ENCODE results near the gene PACRG.
A peak's percentile ranks its signal among the peaks of the same experiment; 100 is the strongest.
"Not testable (repeated sequence)": the region's sequence is repeated elsewhere in the genome, so short reads cannot be mapped to it uniquely, and the experiment has no call there.

Gene PACRG

GRCh38 chr6:162957062-162957461, 229.3 kb downstream of the PACRG start:
- no peak for DNase-seq

DNA sequence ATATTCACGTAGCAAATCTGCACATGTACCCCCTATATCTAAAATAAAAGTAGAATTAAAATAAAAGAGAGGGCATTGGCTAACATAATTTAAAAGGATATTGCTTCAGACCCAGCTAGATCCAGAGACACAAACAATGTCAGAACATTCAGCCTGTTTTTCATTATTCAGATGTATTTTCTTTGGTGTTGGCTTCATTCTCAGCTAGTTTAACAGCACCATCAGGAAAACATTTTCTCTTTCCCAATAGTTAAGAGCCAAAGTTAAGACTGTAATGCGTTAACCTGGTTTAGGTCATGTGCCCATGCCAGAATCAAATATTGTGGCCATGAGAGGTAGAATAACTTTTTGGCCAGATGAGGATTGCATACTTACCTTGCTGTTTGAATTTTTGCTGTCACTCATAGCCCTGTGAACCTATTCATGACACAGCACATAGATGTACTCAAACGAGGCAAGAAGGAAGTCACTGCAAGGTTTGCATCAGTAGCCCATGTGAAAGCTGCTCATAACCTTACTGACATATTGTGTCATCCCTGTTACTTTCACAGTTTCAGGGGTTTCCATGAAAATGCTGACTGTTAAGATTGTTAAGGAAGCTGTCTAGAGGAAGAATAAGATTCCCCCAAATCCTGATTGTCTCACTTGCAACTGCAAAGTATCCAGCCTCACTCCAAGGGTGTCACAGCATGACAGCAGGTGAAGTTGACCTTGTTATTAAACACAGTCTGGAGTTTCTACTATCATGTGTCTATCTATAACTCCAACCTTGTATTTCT, 233.1 kb downstream of the PACRG start:
- DNase-seq = no peak

GRCh38 chr6:162962093-162962492, 234.3 kb downstream of the PACRG start:
- DNase-seq = no peak

DNA sequence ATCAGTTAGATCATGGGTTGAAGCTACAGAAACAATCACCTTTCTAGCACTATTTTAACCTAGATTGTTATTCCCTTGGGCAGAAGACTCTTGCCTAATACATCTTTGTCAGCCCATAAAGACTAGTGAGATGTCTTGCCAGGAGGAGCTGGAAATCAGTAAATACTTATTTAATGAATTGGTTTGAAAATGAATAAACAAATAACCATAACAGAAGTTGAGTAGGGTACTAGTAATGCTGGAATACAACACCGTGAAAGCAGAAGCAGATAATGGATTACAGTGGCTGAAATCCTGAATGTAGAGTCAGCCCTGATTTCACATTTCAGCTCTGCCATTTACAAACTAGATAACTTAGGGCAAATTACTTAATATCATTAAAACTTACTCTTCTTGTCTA, 236.1 kb downstream of the PACRG start:
- DNase-seq = no peak

DNA sequence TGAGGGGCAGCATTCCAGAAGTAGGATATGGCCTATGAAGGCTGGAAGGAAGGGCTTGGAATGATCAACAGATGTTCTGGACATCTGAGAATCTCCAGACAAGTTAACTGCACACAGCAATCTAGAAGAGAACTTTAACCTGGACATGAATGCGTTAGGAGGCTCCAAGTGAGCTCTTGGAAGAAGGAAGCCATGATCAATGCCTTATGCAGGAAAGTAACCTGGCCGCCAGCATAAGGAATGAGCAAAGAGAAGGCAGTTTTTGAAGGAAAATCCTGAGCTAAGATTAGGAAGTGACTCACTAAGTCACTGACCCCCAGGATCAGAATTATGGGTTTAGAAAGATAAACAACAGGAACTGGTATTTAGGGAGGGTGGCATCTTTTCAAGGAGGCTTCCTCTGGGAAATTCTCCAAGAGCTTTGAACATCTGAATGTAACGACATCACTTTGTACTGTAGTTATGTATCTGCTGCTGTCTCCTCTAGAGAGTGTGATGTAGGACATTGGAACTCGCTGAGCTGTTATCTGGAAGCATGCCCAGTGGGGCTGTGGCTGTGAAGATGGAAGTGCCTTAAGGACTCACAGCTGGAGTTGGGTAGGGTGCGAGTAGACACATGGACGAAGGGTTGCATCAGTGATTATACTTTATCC, 236.8 kb downstream of the PACRG start:
- peak; percentile 35 to 60 for DNase-seq

GRCh38 chr6:162965366-162965765, 237.6 kb downstream of the PACRG start:
- DNase-seq = no peak

- DNase-seq = peak in 1 of 2 experiments; percentile 69
Measured at GRCh38 chr6:162970246-162970645, 242.5 kb downstream of the PACRG start.

DNA sequence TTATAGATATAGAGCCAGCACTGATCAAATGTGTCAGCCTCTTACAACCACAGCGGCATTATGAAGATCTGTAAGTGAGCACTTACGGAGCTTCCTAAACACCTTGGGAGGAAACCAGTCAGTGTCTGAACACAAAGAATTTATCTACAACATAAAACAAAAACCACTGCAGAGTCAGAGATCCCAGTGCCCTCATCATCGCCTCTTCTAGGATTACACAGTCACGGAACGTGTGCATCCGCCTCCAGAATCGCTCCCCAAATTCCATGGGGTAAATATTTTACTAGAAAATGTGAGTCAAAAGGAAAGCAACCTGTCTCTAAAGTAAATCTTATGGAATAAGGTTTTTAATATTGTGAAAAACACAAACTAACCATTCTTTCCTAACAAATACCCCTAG, 243.6 kb downstream of the PACRG start:
- no peak for DNase-seq

DNA sequence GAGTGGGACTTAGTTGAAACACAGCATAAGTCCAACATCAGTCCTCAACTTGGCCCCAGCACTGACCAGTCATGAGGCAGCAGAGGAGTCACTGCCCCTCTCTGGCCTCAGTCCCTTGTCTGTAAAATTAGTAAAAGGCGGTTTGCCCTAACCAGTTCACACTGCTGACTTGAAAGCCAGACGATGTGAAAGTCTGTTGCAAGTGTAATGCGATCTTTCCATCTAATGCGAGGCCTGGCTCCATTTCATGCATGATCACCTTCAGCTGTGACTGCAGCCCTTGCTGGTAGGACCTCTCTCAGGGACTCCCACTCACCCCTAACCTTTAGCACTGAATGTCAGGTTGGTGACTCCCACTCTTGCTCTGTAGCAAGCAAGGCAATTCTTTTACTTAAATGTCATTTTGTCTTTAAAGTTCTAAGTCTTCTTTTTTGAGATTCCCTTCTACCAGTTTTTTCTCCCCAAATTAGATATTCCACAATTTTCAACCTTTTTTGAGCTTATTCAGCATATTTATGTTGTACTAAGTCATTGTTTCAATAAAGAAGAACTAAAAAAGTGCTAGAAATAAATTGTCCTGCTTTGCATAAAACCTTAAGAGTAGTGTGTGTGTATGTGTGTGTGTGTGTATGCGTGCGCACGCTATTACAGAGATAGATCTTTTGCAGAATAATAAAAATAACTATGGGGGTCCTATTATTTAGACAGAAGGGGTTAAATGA, 245.5 kb downstream of the PACRG start:
- peak; percentile 79 to 90 for DNase-seq

DNA sequence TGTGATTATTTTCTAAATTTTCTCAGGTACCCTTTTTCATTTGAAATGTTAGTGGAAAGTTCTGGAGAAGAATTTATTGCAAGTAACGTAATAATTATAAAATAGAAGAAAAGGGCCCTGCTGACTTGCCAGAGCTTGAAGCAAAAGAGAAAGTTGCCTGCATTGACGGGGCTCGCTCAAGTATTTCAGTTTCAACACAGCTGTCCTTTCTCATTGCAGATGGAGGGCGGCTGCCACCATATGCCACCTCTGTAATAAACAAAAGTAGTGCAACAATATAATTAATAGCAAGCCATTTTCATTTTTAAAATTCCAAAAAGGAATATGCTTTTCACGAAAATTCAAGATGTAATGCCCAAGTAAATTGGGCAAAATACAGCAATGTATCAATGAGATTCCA, 246.2 kb downstream of the PACRG start:
- peak; percentile 71 to 89 for DNase-seq

- no peak for DNase-seq
Measured at GRCh38 chr6:162974685-162975084, 246.9 kb downstream of the PACRG start.

- DNase-seq = no peak
Measured at GRCh38 chr6:162976141-162976540, 248.4 kb downstream of the PACRG start.

- not testable (repeated sequence) for DNase-seq
Measured at GRCh38 chr6:162983234-162983633, 255.5 kb downstream of the PACRG start.

- no peak for DNase-seq
Measured at GRCh38 chr6:162998777-162999176, 271.0 kb downstream of the PACRG start.

DNA sequence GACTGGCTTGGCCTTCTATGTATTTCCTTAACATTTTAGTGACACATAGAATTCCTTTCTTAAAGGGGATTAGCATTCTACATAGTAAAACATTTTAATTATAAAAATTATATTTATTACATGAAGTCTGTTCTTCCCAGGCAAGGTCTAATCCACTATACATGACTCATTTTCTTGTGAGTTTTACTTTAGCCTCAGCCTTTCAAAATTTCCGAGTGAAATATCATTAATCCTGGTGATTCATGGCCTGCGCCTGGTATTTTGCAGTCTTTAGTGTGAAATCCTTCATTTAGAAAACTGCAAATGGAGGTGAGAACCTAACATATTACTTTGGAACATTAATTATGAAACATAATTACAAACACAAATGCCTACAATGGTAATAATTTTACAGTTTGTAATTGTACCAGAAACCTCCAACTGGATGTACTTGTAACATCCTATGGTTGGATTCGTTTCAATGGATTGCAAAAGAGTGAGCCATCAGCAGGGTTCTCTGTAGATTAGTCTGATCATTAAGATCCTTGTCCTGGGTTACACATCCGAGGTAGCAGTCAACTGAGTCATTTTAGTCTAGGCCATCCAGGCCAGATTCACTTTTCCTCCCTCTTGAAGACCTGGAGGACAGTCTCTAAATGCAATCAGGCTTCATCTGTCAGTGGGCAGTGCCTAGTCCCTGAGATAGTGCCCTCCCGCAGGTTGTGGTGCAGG, 272.0 kb downstream of the PACRG start:
- DNase-seq = no peak

GRCh38 chr6:163001330-163001729, 273.6 kb downstream of the PACRG start:
- DNase-seq = no peak

GRCh38 chr6:163008186-163008585, 280.4 kb downstream of the PACRG start:
- no peak for DNase-seq

- no peak for DNase-seq
Measured at GRCh38 chr6:163008626-163009025, 280.9 kb downstream of the PACRG start.

DNA sequence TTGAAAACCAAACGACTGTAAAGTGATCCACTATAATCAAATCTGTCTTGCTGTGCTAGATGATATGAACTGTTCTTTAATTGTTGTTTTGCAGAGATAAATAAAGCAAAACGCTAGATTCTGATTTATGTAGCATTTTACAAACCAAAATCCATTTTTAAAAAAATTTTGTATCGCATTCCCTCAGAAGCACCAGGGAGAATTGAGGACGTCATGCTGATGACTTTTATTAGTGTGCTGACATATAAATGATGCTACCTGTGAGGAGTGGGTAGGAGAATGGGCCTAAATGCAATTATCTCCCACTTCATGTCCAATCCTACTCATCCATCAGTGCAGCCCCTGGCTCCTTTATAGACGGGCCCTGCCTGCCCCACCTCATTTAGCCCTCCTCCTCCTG, 282.4 kb downstream of the PACRG start:
- no peak for DNase-seq

DNA sequence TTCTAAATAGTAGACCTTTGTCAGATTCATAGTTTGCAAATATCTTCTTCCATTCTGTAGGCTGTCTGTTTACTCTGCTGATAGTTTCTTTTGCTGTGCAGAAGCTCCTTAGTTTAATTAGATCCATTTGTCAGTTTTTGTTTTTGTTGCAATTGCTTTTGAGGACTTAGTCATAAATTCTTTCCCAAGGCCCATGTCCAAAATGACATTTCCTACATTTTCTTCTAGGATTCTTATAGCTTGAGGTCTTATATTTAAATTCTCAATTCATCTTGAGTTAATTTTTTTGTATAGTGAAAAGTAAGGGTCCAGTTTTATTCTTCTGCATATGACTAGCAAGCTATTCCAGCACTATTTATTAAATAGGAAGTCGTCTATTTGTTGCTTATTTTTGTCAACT, 287.0 kb downstream of the PACRG start:
- DNase-seq = no peak

- DNase-seq = no peak
Measured at GRCh38 chr6:163017801-163018200, 290.0 kb downstream of the PACRG start.

DNA sequence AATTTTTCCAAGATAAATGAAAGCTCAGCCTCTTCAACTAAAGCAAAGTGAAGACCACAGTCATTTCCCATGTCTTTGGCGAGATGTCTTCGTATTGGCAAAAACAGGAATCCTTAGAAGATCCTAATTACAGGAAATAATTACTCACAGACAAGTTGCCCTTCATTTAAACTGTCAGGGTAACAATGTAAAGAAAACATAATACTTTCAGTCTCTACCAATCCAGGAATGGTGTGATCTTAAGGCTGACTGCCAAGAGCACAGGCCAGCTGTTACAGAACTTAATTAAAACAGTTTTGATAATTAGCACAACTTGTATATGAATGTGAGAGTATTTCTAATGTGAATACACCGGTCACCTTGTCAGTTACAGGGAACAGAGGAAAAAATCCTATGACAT, 292.2 kb downstream of the PACRG start:
- DNase-seq = peak in 1 of 2 experiments; percentile 17

GRCh38 chr6:163021054-163021453, 293.3 kb downstream of the PACRG start:
- no peak for DNase-seq
